GM12878 (cell line): Measurements from ENCODE around the gene COL5A3.

Experiments
- BCLAF1 ChIP-seq: fragments of 450-650 bp; IDR thresholded peaks from 2 replicates; pipeline ENCODE4 v1.6.1; 2017; ENCODE audit warnings: antibody characterized with exemption, mild to moderate bottlenecking, moderate library complexity
- CTCF ChIP-seq, 3 experiments: IDR thresholded peaks in 2 of 3; conservative IDR thresholded peaks in 1 of 3; 2 replicates each; pipeline ENCODE4 v1.5.1; 2011; ENCODE audit warnings: low read depth in 3 of 3, low read length in 3 of 3, mild to moderate bottlenecking in 3 of 3, control low read depth in 2 of 3, moderate library complexity in 2 of 3, inconsistent platforms in 1 of 3, mixed read lengths in 1 of 3; ENCODE audit not compliant: control insufficient read depth in 2 of 3, insufficient read depth in 1 of 3; ENCODE audit errors: extremely low read depth in 1 of 3
- EZH2 ChIP-seq: IDR thresholded peaks from 2 replicates; pipeline ENCODE4 v1.6.1; 2012; ENCODE audit warnings: low read depth, mild to moderate bottlenecking, control low read depth, inconsistent platforms, low read length, borderline replicate concordance; ENCODE audit not compliant: control insufficient read depth
- NFIC ChIP-seq: IDR thresholded peaks from 2 replicates; pipeline ENCODE4 v1.6.1; 2012; ENCODE audit warnings: low read depth, mild to moderate bottlenecking, inconsistent platforms, low read length, moderate library complexity
- REST ChIP-seq: IDR thresholded peaks from 2 replicates; pipeline ENCODE4 v1.6.1; 2012; ENCODE audit warnings: mild to moderate bottlenecking, low read depth, low read length
- SPI1 ChIP-seq: IDR thresholded peaks from 2 replicates; pipeline ENCODE4 v1.6.1; 2011; ENCODE audit warnings: low read depth, mild to moderate bottlenecking, low read length, moderate library complexity, borderline replicate concordance; ENCODE audit not compliant: insufficient read depth
- SREBF1 ChIP-seq: IDR thresholded peaks from 2 replicates; pipeline ENCODE4 v1.6.1; 2012; ENCODE audit warnings: mild to moderate bottlenecking, low read length
- TCF12 ChIP-seq: IDR thresholded peaks from 2 replicates; pipeline ENCODE4 v1.6.1; 2011; ENCODE audit warnings: low read depth, mild to moderate bottlenecking, low read length
- ZBTB33 ChIP-seq: fragments of 450-650 bp; IDR thresholded peaks from 2 replicates; pipeline ENCODE4 v1.6.1; 2017; ENCODE audit warnings: mild to moderate bottlenecking

GRCh38 chr19:10003271-10003670 is 7.0 kb downstream of the COL5A3 start:
- no peak for TF ChIP-seq ZBTB33
- no peak for TF ChIP-seq SPI1
- no peak for TF ChIP-seq TCF12
- TF ChIP-seq REST, result no peak
- no peak for TF ChIP-seq CTCF (IDR thresholded peaks at IDR 0.05 in 2 of 3, conservative IDR thresholded peaks at IDR 0.05 in 1 of 3; ENCODE audit: control insufficient read depth in 2 of 3, extremely low read depth in 1 of 3, insufficient read depth in 1 of 3, low read depth in 3 of 3, low read length in 3 of 3)
- TF ChIP-seq BCLAF1, result no peak
- TF ChIP-seq EZH2, result no peak
- TF ChIP-seq NFIC, result no peak
- TF ChIP-seq SREBF1, result no peak
